Rectal smooth muscle tissue (tissue), 1 donor: ENCODE results near the gene TMEM222.

Experiments used
- H3K27ac ChIP-seq: one replicate; pipeline ENCODE4 v1.7.0; 2013; ENCODE audit warnings: low read depth, low read length, inconsistent platforms
- H3K27me3 ChIP-seq: one replicate; pipeline ENCODE4 v1.7.0; 2013; ENCODE audit warnings: low read length; ENCODE audit not compliant: control insufficient read depth, insufficient read depth
- H3K36me3 ChIP-seq: one replicate; pipeline ENCODE4 v1.7.0; 2013; ENCODE audit warnings: low read length; ENCODE audit not compliant: control insufficient read depth, insufficient read depth
- H3K4me1 ChIP-seq: one replicate; pipeline ENCODE4 v1.7.0; 2013; ENCODE audit warnings: low read length; ENCODE audit not compliant: control insufficient read depth, insufficient read depth
- H3K4me3 ChIP-seq: one replicate; pipeline ENCODE4 v1.7.0; 2013; ENCODE audit warnings: low read length
- H3K9ac ChIP-seq: one replicate; pipeline ENCODE4 v1.7.0; 2013; ENCODE audit warnings: low read length

TMEM222 gene

DNA sequence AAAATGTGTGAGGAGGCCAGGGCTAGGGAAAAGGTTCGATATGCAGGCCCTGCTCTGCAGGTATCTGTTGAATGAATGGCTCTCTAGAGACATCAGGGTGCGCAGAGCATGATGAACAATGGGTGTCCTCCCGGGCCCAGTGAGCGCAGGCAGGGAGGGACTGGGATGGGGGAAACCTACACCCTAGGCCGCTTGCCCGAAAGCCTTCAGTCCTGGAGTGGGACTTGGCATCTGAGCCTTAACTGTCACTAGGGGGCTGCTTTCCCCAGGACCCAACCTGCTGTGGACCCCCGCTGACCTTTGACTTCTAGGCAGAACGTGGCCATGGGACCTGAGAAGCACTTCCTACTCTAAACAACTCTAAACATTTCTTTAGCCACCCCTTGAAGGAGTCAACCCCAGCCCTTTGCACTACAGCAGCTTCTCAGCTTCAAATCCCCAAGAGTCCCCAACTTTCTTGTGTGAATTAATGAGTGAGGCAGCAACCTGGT lies 45.2 kb downstream of the TMEM222 start:
- H3K4me1 ChIP-seq = peaks cover 12% of the 10 kb centered on the region
- H3K9ac ChIP-seq = peak overlapping the region; percentile 32
- H3K36me3 ChIP-seq = peaks cover 3% of the 10 kb centered on the region
- H3K27me3 ChIP-seq = no peaks in the 10 kb centered on the region
- H3K4me3 ChIP-seq = peak overlapping the region; percentile 60
- peak overlapping the region; percentile 92 for H3K27ac ChIP-seq

GRCh38 chr1:27368869-27369582 lies 47.1 kb downstream of the TMEM222 start:
- H3K9ac ChIP-seq = no peak overlapping the region
- no peak overlapping the region for H3K27ac ChIP-seq
- no peak overlapping the region for H3K4me3 ChIP-seq
- H3K27me3 ChIP-seq = no peaks in the 10 kb centered on the region
- H3K36me3 ChIP-seq = no peaks in the 10 kb centered on the region
- H3K4me1 ChIP-seq = peaks cover 12% of the 10 kb centered on the region

DNA sequence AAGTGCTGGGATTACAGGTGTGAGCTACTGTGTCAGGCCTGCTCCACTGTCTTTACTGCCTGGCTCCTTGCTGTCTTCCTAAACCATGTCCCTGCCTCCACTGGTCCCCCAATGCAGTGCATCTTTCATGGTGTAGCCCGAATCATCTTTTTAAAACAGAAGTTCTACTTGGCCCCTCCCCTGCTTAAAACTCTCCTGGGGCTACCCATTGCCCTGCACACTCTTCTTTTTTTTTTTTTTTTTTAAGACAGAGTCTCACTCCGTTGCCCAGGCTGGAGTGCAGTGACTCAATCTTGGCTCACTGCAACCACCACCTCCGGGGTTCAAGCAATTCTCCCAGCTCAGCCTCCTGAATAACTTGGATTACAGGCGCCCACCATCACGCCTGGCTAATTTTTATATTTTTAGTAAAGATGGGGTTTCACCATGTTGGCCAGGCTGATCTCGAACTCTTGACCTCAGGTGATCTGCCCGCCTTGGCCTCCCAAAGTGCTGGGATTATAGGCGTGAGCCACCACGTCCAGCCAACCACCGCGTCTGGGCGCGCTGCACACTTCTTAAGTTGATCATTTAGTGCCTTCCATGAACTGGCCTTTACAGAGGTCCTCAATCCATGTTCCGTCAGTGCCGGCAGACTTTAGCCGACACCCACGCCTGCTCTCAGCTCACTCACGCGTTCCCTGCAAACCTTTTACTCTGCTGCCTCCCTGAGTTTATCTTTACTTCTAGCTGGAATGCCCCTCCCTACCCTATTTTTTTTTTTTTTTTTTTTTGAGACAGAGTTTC lies 50.3 kb downstream of the TMEM222 start:
- H3K9ac ChIP-seq = no peak overlapping the region
- no peak overlapping the region for H3K4me3 ChIP-seq
- no peaks in the 10 kb centered on the region for H3K27me3 ChIP-seq
- no peak overlapping the region for H3K27ac ChIP-seq
- peaks cover 2% of the 10 kb centered on the region for H3K4me1 ChIP-seq
- no peaks in the 10 kb centered on the region for H3K36me3 ChIP-seq

DNA sequence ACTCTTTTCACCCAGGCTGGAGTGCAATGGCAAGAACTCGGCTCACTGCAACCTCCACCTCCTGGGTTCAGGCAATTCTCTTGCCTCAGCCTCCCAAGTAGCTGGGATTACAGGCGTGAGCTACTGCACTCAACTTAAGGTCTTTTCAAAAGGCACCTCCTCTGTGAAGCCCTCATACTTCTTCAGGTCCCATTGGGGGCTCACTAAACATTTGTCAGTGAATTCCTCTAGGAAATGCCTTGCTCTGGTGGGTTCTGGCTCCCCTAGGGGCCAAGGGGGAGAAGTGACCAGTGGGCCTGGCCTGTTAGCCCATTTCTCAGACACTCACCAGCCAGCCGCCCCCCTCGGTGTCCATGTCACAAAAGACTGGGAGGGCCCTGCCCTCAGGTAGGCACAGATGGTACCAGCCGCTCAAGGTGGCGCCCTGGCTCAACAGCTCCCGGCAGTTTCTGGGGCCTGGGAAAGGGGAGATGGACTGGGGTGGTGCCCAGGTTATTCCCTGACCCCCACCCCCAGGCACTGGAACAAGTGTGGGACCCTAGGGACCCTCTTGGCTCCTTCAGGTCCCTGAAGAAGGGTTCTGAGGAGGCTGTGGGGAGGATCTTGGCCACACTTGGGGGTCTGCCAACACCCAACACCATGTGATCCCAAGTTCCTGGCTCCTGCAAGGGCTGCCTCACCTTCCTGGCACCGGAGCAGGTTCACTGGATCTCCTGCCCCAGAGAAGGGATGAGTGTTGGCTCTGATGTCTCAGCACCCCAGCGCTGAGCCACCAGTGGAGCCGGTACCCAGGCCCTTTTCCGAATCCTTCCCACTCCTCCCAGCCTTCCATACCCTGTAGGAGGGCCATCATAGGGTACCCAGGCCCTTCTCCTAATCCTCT lies 51.1 kb downstream of the TMEM222 start:
- no peak overlapping the region for H3K4me3 ChIP-seq
- no peak overlapping the region for H3K27ac ChIP-seq
- H3K4me1 ChIP-seq = no peaks in the 10 kb centered on the region

DNA sequence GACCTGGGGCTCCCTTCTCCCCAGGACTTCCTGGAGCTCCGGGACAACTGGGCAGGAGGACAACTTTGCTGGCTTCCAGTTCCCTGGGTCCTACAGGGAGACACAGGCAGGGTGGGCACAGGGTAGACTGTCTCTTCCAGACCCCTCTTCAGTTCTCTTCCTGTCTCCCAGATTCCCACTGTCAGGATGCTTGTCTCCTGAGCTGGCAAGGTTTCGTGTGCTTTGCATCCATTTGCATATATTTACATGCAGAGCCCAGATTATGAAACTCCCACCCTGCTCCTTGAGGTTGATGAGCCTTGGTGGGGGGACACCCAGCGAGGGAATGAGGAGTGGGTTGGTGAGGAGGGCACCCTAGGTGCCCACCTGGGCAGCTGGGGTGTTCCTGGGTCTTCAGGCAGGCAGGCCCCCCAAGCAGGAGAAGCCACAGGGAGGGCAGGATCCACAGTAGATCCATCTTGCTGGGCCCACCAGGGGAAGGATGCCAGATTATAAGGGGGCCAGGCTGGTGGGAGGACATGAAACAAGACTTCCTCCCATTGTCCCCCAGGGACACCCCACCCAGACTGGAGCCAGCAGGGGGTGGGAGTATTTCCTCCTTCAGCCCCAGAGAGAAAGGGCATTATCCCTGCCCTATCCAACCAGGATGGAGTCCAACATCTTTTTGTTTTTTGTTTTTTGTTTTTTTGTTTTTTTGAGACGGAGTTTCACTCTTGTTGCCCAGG lies 52.6 kb downstream of the TMEM222 start, which contains the start of gene FCN3:
FCN3 (minus strand) TSS at position 463 of the 725 bp plus-strand sequence; CDS start at position 457, 6 bp downstream.
- Histone ChIP-seq H3K36me3 (no peaks in the 10 kb centered on the region), H3K27me3 (no peaks in the 10 kb centered on the region), H3K9ac (no peak within 1 kb of the TSS), H3K27ac (no peak within 1 kb of the TSS), H3K4me3 (no peak within 1 kb of the TSS), H3K4me1 (no peaks in the 10 kb centered on the region)

More for the DNA sequence above, 51.1 kb downstream of the TMEM222 start:
- Histone ChIP-seq H3K27me3 (no peaks in the 10 kb centered on the region), H3K9ac (no peak overlapping the region), H3K36me3 (no peaks in the 10 kb centered on the region)

DNA sequence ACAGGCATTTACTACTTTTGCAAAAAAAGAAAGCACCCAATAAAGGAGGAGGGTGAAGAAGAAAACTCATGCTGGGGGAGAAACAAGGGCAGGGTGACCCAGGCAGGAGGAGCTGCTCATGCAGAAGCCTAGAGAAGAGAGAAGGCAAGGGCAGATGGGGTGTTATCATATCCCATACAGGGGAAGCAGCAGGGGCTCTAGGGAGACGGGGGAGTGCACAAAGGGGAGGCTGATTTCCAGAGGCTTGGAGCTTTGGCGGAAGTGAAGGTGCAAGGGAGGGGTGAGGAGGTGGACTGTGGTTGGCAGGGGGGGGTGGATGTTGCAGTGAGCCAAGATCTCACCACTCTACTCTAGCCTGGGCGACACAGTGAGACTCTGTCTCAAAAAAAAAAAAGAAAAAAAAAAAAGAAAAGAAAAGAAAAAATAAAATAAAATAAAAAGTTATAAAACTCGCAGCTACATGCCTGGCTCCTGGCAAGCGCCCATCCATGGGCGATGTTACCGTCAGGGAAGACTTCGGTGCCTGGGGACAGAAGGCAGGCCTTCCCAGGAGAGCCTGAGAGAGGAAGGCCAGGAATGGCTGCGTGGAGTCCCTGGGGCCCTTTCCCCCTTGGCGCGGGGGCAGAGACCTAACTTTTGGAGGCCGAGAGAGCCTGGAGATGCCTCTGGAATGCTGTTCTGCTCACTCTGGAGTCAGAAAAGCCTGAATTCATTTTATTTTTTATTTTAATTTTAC lies 56.0 kb downstream of the TMEM222 start:
- Histone ChIP-seq H3K27ac (no peak overlapping the region), H3K4me3 (no peak overlapping the region), H3K9ac (no peak overlapping the region), H3K4me1 (no peaks in the 10 kb centered on the region), H3K27me3 (no peaks in the 10 kb centered on the region), H3K36me3 (no peaks in the 10 kb centered on the region)

GRCh38 chr1:27379564-27380122 lies 57.7 kb downstream of the TMEM222 start:
- Histone ChIP-seq H3K27me3 (peaks cover 6% of the 10 kb centered on the region), H3K4me1 (no peaks in the 10 kb centered on the region)

DNA sequence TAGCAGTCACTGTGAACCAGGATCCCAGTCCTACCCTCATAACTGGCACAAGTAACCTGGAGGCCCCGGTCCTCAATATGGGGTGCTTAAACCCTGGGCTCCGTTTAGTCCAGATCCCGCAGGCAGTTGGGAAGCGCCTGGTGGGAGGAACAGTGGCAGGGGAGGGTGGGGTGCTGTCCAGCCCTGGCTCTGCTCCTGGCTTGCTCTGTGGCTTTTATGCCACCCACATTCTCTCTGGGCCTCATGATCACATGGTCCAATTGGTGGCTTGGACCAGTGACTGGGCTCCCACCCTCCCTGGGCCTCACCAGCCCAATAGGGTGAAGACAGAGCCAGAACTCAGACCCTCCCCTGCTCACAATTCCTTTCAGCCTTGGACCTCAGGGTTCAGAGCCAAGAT lies 58.3 kb downstream of the TMEM222 start:
- Histone ChIP-seq H3K9ac (no peak overlapping the region), H3K27ac (no peak overlapping the region), H3K27me3 (peaks cover 6% of the 10 kb centered on the region), H3K4me3 (no peak overlapping the region), H3K4me1 (no peaks in the 10 kb centered on the region), H3K36me3 (no peaks in the 10 kb centered on the region)

More at GRCh38 chr1:27379564-27380122, 57.7 kb downstream of the TMEM222 start:
- no peak overlapping the region for H3K4me3 ChIP-seq
- H3K36me3 ChIP-seq = no peaks in the 10 kb centered on the region
- H3K27ac ChIP-seq = no peak overlapping the region
- no peak overlapping the region for H3K9ac ChIP-seq

- H3K27ac ChIP-seq = no peak overlapping the region
Measured at GRCh38 chr1:27380766-27381733, 59.1 kb downstream of the TMEM222 start.

DNA sequence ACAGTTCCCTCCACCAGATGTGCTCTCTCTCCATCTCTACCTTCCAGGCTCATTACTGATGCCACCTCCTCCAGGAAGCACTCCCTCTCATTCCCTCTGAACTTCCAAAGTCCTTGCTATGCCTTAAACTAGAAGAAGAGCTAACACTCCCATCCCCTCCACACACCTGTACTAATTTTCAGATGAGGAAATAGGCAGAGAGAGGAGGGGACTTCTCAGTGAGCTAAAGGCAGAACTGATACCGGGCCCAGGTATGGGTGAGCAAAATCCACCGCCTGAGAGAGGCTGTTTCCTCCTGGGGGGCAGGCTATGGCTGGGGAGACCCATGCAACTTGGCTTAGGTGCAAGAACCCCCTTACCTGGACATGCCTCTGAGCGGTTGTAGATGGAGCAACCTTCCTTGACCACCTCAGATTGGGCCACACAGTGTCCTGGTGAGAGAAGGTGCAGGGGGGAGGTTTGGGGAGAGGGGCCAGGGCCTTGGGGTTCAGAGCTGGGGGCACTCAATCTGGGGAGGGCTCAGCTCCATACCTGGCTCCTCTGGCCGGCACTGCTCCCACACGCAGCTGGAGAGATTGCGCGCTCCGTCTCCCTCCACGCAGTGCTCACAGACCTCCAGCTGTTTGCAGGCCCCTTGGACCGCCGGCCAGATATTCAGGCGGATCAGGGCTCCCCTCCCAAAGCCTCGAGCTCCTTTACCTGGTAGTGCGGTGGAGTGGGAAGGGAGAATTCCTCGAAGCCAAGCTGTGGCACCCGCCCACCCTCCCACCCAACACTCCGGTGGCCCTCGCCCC lies 60.2 kb downstream of the TMEM222 start:
- Histone ChIP-seq H3K4me3 (no peak overlapping the region), H3K27ac (no peak overlapping the region), H3K9ac (no peak overlapping the region)

More at GRCh38 chr1:27380766-27381733, 59.1 kb downstream of the TMEM222 start:
- H3K4me1 ChIP-seq = no peaks in the 10 kb centered on the region
- H3K27me3 ChIP-seq = peaks cover 6% of the 10 kb centered on the region
- no peak overlapping the region for H3K9ac ChIP-seq
- H3K4me3 ChIP-seq = no peak overlapping the region
- H3K36me3 ChIP-seq = no peaks in the 10 kb centered on the region

More for the DNA sequence above, 60.2 kb downstream of the TMEM222 start:
- Histone ChIP-seq H3K4me1 (no peaks in the 10 kb centered on the region), H3K27me3 (peaks cover 6% of the 10 kb centered on the region), H3K36me3 (no peaks in the 10 kb centered on the region)
